Testis (tissue), 2 donors: ENCODE results near the gene EHHADH.

ENCODE experiments used
- POLR2A ChIP-seq: fragments of 450-650 bp; IDR thresholded peaks from one replicate; pipeline ENCODE4 v1.6.1; 2017; ENCODE audit warnings: antibody characterized with exemption, mild to moderate bottlenecking, moderate library complexity
- TF ChIP-seq, protein P1 (sequence below), 3 experiments: fragments of 450-650 bp in 2 of 3; fragments of 200-600 bp in 1 of 3; sonication (generic) in 1 of 3; IDR thresholded peaks; one replicate each; pipeline ENCODE4 v1.5.1; 2016 to 2019; ENCODE audit warnings: antibody characterized with exemption in 3 of 3, mild to moderate bottlenecking in 2 of 3, moderate library complexity in 1 of 3

DNA sequence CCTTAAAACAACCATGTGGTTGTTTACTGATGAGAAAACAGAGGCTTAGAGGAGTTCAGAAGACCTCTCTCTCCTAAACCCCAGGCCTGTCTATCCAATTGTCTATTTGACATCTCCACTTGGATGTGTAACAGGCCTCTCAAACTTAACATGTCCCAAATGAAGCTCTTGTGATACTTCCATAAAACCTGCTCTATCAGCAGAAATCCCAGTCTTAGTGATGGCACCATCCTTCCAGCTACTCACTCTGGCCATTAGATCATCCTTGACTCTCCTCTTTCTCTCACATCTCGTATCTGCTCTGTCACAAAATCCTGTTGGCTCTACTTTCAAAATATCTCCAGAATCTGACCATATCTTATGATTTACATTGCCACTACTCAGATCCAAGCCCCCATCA, 28.8 kb downstream of the EHHADH start:
- TF ChIP-seq, protein P1, sequence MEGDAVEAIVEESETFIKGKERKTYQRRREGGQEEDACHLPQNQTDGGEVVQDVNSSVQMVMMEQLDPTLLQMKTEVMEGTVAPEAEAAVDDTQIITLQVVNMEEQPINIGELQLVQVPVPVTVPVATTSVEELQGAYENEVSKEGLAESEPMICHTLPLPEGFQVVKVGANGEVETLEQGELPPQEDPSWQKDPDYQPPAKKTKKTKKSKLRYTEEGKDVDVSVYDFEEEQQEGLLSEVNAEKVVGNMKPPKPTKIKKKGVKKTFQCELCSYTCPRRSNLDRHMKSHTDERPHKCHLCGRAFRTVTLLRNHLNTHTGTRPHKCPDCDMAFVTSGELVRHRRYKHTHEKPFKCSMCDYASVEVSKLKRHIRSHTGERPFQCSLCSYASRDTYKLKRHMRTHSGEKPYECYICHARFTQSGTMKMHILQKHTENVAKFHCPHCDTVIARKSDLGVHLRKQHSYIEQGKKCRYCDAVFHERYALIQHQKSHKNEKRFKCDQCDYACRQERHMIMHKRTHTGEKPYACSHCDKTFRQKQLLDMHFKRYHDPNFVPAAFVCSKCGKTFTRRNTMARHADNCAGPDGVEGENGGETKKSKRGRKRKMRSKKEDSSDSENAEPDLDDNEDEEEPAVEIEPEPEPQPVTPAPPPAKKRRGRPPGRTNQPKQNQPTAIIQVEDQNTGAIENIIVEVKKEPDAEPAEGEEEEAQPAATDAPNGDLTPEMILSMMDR (IDR thresholded peaks at IDR 0.05): no peak
- no peak for TF ChIP-seq POLR2A
